K562 (cell line): Measurements from ENCODE around the gene HDHD3. TPM values are rescaled to one million over a fixed set of nuclear protein-coding genes. Genes with fewer than 3 reads are reported as not detected.

Source experiments
- ETV6 ChIP-seq, 3 experiments: fragments of 150-350 bp in 1 of 3; sonication (generic) in 1 of 3; formaldehyde crosslinking in 1 of 3; IDR thresholded peaks; 2 replicates each; pipeline versions ENCODE4 v1.6.1 to v1.8.0; 2014 to 2022; ENCODE audit warnings: borderline replicate concordance in 2 of 3, low read depth in 2 of 3, antibody characterized with exemption in 1 of 3, low read length in 1 of 3, mild to moderate bottlenecking in 1 of 3, missing genetic modification reagents in 1 of 3
- FOXM1 ChIP-seq, 2 experiments: fragments of 450-650 bp in 1 of 2; sonication (generic) in 1 of 2; formaldehyde crosslinking in 1 of 2; IDR thresholded peaks; 2 replicates each; pipeline versions ENCODE4 v1.6.1 to v1.9.0; 2017 to 2022; ENCODE audit warnings: low read depth in 2 of 2, mild to moderate bottlenecking in 2 of 2, missing genetic modification reagents in 1 of 2, moderate library complexity in 1 of 2
- FOXP1 ChIP-seq: sonication (generic); formaldehyde crosslinking; IDR thresholded peaks from 2 replicates; pipeline ENCODE4 v1.8.0; 2022; ENCODE audit warnings: mild to moderate bottlenecking, missing genetic modification reagents
- HNRNPUL1 ChIP-seq: fragments of 200-400 bp; formaldehyde crosslinking; IDR thresholded peaks from 2 replicates; pipeline ENCODE4 v1.6.1; 2017; ENCODE audit warnings: low read length
- KLF6 ChIP-seq: fragments of 250-450 bp; sonication (Bioruptor Pico); IDR thresholded peaks from 2 replicates; pipeline ENCODE4 v1.4.0; 2020; ENCODE audit warnings: mild to moderate bottlenecking, moderate library complexity, borderline replicate concordance
- POLR3A ChIP-seq: IDR thresholded peaks from 2 replicates; pipeline ENCODE4 v1.6.1; 2011; ENCODE audit warnings: borderline replicate concordance, mild to moderate bottlenecking, moderate library complexity; ENCODE audit not compliant: insufficient read length, insufficient read depth; ENCODE audit errors: extremely low read depth
- POLR3G ChIP-seq: IDR thresholded peaks from 2 replicates; pipeline ENCODE4 v1.6.1; 2011; ENCODE audit not compliant: insufficient read length, insufficient replicate concordance; ENCODE audit errors: extremely low read depth
- SMAD3 ChIP-seq: fragments of 450-650 bp; formaldehyde crosslinking; conservative IDR thresholded peaks from 2 replicates; pipeline ENCODE4 v1.4.0; 2020; ENCODE audit warnings: mild to moderate bottlenecking
- SMARCA4 ChIP-seq: fragments of 450-650 bp; IDR thresholded peaks from 2 replicates; pipeline ENCODE4 v1.6.1; 2016
- SP2 ChIP-seq: IDR thresholded peaks from 2 replicates; pipeline ENCODE4 v1.6.1; 2011; ENCODE audit warnings: mild to moderate bottlenecking, low read depth, low read length, moderate library complexity; ENCODE audit not compliant: poor library complexity, severe bottlenecking; ENCODE audit errors: extremely low read depth
- SRSF9 ChIP-seq: fragments of 200-400 bp; formaldehyde crosslinking; IDR thresholded peaks from 2 replicates; pipeline ENCODE4 v1.6.1; 2017; ENCODE audit warnings: low read depth, low read length, borderline replicate concordance
- TEAD1 ChIP-seq, 2 experiments: fragments of 450-650 bp in 1 of 2; sonication (generic) in 1 of 2; formaldehyde crosslinking; IDR thresholded peaks; 2 replicates each; pipeline versions ENCODE4 v1.4.0 to v1.8.0; 2020 to 2022; ENCODE audit warnings: mild to moderate bottlenecking in 2 of 2, missing genetic modification reagents in 1 of 2
- ZBTB7A ChIP-seq: IDR thresholded peaks from 2 replicates; pipeline ENCODE4 v1.6.1; 2011; ENCODE audit warnings: low read depth, mild to moderate bottlenecking, low read length, moderate library complexity, borderline replicate concordance; ENCODE audit not compliant: control insufficient read depth
- ZKSCAN8 ChIP-seq: fragments of 200-800 bp; sonication (Bioruptor generic); IDR thresholded peaks from 2 replicates; pipeline ENCODE4 v1.6.1; 2016; ENCODE audit warnings: missing genetic modification characterization, missing compliant biosample characterization
- ZNF408 ChIP-seq: fragments of 250-450 bp; sonication (Bioruptor Pico); IDR thresholded peaks from 2 replicates; pipeline ENCODE4 v1.4.0; 2020; ENCODE audit warnings: low read depth, mild to moderate bottlenecking, moderate library complexity
- ZNF41 ChIP-seq: fragments of 250-450 bp; sonication (Bioruptor Pico); conservative IDR thresholded peaks from 2 replicates; pipeline ENCODE4 v1.4.0; 2020; ENCODE audit warnings: mild to moderate bottlenecking
- ZNF444 ChIP-seq: fragments of 250-450 bp; sonication (Bioruptor Pico); IDR thresholded peaks from 2 replicates; pipeline ENCODE4 v1.4.0; 2020; ENCODE audit warnings: mild to moderate bottlenecking, moderate library complexity
- ZNF77 ChIP-seq: fragments of 250-450 bp; sonication (Bioruptor Pico); IDR thresholded peaks from 2 replicates; pipeline ENCODE4 v1.5.0; 2020
- polyA plus RNA-seq, 8 experiments: library from polyadenylated mRNA; depleted of rRNA in 4 of 8; stranded (reverse) in 5 of 8; unstranded in 3 of 8; fragments of >200 nt; fragmentation: Nextera tagmentation in 2 of 8; fragmentation: Illumina TruSeq in 1 of 8; extraction: Ambion mirVana in 2 of 8; extraction: Trizol in 1 of 8; gene quantifications; 2 replicates each; pipeline versions ENCODE4 v1.2.1 to v1.2.3, GENCODE V29; 2011 to 2014; ENCODE audit warnings: inconsistent platforms in 1 of 8, missing spikeins in 1 of 8
- total RNA-seq, 7 experiments: library from RNA; depleted of rRNA in 6 of 7; stranded (reverse); fragments of >200 nt in 6 of 7; fragmentation: Illumina TruSeq in 2 of 7; extraction: Trizol in 2 of 7; gene quantifications; 2 replicates each; pipeline versions ENCODE4 v1.2.1 to v1.2.3, GENCODE V29; 2011 to 2021; ENCODE audit warnings: low replicate concordance in 1 of 7
- TF ChIP-seq, protein P1 (sequence below): fragments of 450-650 bp; formaldehyde crosslinking; IDR thresholded peaks from 2 replicates; pipeline ENCODE4 v1.4.0; 2020; ENCODE audit warnings: mild to moderate bottlenecking
- TF ChIP-seq, protein P2 (sequence below): fragments of 150-350 bp; conservative IDR thresholded peaks from 2 replicates; pipeline ENCODE4 v1.6.1; 2014; ENCODE audit warnings: low read length
- TF ChIP-seq, protein P3 (sequence below): sonication (generic); formaldehyde crosslinking; IDR thresholded peaks from 2 replicates; pipeline ENCODE4 v1.4.0; 2020; ENCODE audit warnings: mild to moderate bottlenecking, missing genetic modification reagents

The HDHD3 gene
- total and polyA plus RNA-seq, 9 of the 15 experiments (the other 6 are each of a cell fraction or from before 2014, with no cell fraction given): 1.1 to 19.1 (median 10.9) TPM

- no peak for TF ChIP-seq HNRNPUL1
- TF ChIP-seq ZNF444 (CRISPR knock-in tag): no peak
- no peak for TF ChIP-seq POLR3A
- TF ChIP-seq SP2: no peak
- TF ChIP-seq, protein P1, sequence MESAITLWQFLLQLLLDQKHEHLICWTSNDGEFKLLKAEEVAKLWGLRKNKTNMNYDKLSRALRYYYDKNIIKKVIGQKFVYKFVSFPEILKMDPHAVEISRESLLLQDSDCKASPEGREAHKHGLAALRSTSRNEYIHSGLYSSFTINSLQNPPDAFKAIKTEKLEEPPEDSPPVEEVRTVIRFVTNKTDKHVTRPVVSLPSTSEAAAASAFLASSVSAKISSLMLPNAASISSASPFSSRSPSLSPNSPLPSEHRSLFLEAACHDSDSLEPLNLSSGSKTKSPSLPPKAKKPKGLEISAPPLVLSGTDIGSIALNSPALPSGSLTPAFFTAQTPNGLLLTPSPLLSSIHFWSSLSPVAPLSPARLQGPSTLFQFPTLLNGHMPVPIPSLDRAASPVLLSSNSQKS: no peak
- no peak for TF ChIP-seq ETV6 (IDR thresholded peaks at IDR 0.05; ENCODE audit: borderline replicate concordance in 1 of 2, low read depth in 2 of 2, low read length in 1 of 2)
- no peak for TF ChIP-seq ETV6 (CRISPR knock-in tag; IDR thresholded peaks at IDR 0.05; ENCODE audit: borderline replicate concordance)
- TF ChIP-seq ZBTB7A: no peak
- no peak for TF ChIP-seq ZNF41
- no peak for TF ChIP-seq ZNF77
- TF ChIP-seq, protein P2, sequence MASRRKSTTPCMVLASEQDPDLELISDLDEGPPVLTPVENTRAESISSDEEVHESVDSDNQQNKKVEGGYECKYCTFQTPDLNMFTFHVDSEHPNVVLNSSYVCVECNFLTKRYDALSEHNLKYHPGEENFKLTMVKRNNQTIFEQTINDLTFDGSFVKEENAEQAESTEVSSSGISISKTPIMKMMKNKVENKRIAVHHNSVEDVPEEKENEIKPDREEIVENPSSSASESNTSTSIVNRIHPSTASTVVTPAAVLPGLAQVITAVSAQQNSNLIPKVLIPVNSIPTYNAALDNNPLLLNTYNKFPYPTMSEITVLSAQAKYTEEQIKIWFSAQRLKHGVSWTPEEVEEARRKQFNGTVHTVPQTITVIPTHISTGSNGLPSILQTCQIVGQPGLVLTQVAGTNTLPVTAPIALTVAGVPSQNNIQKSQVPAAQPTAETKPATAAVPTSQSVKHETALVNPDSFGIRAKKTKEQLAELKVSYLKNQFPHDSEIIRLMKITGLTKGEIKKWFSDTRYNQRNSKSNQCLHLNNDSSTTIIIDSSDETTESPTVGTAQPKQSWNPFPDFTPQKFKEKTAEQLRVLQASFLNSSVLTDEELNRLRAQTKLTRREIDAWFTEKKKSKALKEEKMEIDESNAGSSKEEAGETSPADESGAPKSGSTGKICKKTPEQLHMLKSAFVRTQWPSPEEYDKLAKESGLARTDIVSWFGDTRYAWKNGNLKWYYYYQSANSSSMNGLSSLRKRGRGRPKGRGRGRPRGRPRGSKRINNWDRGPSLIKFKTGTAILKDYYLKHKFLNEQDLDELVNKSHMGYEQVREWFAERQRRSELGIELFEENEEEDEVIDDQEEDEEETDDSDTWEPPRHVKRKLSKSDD: no peak
- TF ChIP-seq SMARCA4: peak; percentile 97
- TF ChIP-seq POLR3G: no peak
- no peak for TF ChIP-seq SMAD3 (CRISPR knock-in tag)
- no peak for TF ChIP-seq KLF6 (CRISPR knock-in tag)
- TF ChIP-seq SRSF9: no peak
- peak; percentile 93 for TF ChIP-seq FOXM1 (IDR thresholded peaks at IDR 0.05; ENCODE audit: low read depth)
- TF ChIP-seq FOXM1 (CRISPR knock-in tag; IDR thresholded peaks at IDR 0.05; ENCODE audit: low read depth): no peak
- no peak for TF ChIP-seq FOXP1
- TF ChIP-seq ZKSCAN8 (CRISPR knock-in tag): 0 out of 2 replicates have a peak, but pooled peaks have one; percentile 77
- no peak for TF ChIP-seq TEAD1 (CRISPR knock-in tag; IDR thresholded peaks at IDR 0.05)
- TF ChIP-seq, protein P3, sequence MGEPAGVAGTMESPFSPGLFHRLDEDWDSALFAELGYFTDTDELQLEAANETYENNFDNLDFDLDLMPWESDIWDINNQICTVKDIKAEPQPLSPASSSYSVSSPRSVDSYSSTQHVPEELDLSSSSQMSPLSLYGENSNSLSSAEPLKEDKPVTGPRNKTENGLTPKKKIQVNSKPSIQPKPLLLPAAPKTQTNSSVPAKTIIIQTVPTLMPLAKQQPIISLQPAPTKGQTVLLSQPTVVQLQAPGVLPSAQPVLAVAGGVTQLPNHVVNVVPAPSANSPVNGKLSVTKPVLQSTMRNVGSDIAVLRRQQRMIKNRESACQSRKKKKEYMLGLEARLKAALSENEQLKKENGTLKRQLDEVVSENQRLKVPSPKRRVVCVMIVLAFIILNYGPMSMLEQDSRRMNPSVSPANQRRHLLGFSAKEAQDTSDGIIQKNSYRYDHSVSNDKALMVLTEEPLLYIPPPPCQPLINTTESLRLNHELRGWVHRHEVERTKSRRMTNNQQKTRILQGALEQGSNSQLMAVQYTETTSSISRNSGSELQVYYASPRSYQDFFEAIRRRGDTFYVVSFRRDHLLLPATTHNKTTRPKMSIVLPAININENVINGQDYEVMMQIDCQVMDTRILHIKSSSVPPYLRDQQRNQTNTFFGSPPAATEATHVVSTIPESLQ: no peak
- no peak for TF ChIP-seq ZNF408
Observed at GRCh38 chr9:113368982-113369854, 7.6 kb downstream of the HDHD3 start (continued).
